Measurements from ENCODE around the gene SAP30L. TPM values are rescaled to one million over a fixed set of nuclear protein-coding genes. Genes with fewer than 3 reads are reported as not detected.

SAP30L gene
- total RNA-seq, 5 donors from 2014 or later (not counting 1 experiment from before 2014, with no cell fraction given) = 32.5 to 48.4 (median 38.1) TPM

DNA sequence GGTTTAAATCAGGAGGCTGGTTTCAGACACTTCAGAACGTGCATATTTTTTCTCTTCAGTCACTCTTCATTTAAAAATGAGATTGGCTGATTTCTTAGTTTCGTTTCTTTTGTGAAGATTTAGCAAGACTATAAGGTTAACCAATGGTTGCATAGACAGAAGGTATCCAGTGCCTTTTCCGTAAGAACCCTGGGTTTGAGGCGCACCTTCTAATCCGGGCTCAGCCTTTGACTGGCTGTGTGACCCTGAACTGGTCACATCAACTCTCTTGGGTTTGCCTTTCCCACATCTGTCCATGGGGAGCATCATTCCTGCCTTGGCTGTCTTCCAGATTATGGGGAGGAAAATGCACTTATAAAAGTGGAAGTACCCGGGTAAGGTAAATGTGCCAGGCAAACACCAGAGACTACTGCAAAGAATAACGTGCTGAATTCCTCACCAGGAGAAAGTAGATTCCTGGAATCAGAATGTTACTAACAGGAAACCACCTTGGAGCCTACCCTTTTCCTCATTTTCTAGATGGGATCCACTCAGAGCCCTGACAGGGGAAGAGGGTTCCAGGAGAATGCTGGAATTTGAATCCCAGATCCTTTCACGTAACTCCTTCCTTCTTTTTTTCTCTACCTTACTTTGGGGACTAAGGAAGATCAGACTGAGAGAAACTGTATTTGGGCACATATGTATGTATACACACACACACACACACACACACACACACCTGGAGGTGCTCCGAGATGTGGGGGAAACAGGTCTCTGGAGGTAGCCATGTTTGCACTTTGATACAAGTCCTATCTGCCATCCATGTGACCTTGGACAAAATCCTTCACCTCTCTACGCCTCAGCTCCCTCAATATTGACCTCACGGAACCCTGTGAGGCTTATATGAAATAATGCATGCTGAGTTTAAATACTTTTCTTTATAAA is 25.4 kb downstream of the SAP30L start:
- no peak overlapping the region for H3K27ac Mint-ChIP-seq
- DNase-seq = no peak
- CTCF ChIA-PET = no interaction called here
- H3K9me3 ChIP-seq = no peaks in the 10 kb centered on the region
- H3K27me3 ChIP-seq (replicated peaks in 1 of 2; ENCODE audit: control insufficient read depth in 2 of 2, extremely low read depth in 1 of 2, insufficient read depth in 2 of 2, low read length in 1 of 2) = peaks cover 20 to 68% of the 10 kb centered on the region in 2 experiments
- H3K4me1 ChIP-seq (ENCODE audit: control insufficient read depth in 1 of 2, extremely low read depth in 1 of 2, insufficient read depth in 2 of 2, low read length in 2 of 2) = peaks cover 15 to 36% of the 10 kb centered on the region in 2 experiments
- no peak overlapping the region for H3K27ac ChIP-seq (ENCODE audit: low read length)
- POLR2A ChIA-PET = no interaction called here
- no peaks in the 10 kb centered on the region for H3K36me3 ChIP-seq (ENCODE audit: control insufficient read depth in 2 of 2, extremely low read depth in 1 of 2, insufficient read depth in 1 of 2, low read length in 1 of 2)
- no peaks in the 10 kb centered on the region for H3K9me3 Mint-ChIP-seq
- H3K36me3 Mint-ChIP-seq = no peaks in the 10 kb centered on the region
- no peak for ATAC-seq (replicated peaks in 1 of 4)
- H3K4me1 Mint-ChIP-seq = peaks cover 39 to 41% (median 40%) of the 10 kb centered on the region in 3 donors
- no peak overlapping the region for H3K4me3 Mint-ChIP-seq
- no peak overlapping the region for H3K4me3 ChIP-seq (ENCODE audit: control insufficient read depth in 1 of 2, extremely low read depth in 1 of 2, low read length in 1 of 2)
- 30% methylated on average over 2 of the region's 11 CpGs for WGBS (ENCODE audit: insufficient coverage)
- H3K27me3 Mint-ChIP-seq = peaks cover 66 to 73% of the 10 kb centered on the region in 2 donors

DNA sequence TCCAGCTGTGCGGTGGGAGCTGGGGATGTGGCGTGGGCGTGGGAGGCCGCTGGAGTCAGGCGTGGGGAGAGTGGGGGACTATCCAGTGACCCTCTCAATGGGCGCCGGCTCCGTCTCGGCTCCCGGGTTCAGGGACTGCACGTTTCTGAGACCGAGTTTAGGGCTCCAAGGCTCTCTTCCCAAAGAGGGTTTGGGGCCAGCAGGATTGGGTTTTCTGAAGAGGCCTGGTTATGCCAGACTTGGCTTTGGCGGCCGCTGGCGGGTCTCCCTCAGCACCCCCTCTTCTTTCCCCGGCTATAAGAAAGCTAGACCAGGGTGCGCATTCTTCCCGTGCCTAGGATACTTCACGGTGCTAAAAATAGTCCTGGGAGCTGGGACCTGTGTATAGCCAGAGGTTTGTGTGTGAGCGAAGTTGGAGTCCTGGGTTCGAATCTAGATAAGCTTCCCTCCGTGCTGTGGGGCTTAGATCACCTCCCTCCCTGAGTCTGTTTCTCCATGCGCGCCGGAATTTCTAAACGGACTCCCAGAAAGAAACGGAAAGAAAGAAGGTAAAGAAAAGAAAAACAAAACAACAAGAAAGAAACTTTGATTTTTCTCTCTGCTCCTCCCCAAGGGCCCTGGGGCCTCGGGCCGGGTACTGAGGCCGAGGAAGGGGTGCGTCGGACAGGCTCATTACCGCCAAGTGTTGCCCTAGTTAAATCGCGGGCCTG is 27.2 kb downstream of the SAP30L start:
- ChIA-PET POLR2A (no interaction called here), CTCF (no interaction called here)
- DNase-seq = no peak
- peaks cover 77 to 89% of the 10 kb centered on the region in 2 donors for H3K27me3 Mint-ChIP-seq
- no peaks in the 10 kb centered on the region for H3K36me3 Mint-ChIP-seq
- Histone ChIP-seq H3K27me3 (replicated peaks in 1 of 2; ENCODE audit: control insufficient read depth in 2 of 2, extremely low read depth in 1 of 2, insufficient read depth in 2 of 2, low read length in 1 of 2) (peaks cover 27 to 79% of the 10 kb centered on the region in 2 experiments), H3K4me1 (ENCODE audit: control insufficient read depth in 1 of 2, extremely low read depth in 1 of 2, insufficient read depth in 2 of 2, low read length in 2 of 2) (peaks cover 21 to 53% of the 10 kb centered on the region in 2 experiments), H3K4me3 (ENCODE audit: control insufficient read depth in 1 of 2, extremely low read depth in 1 of 2, low read length in 1 of 2) (peak overlapping the region in 1 of 2 donors; percentile 47), H3K36me3 (ENCODE audit: control insufficient read depth in 2 of 2, extremely low read depth in 1 of 2, insufficient read depth in 1 of 2, low read length in 1 of 2) (no peaks in the 10 kb centered on the region), H3K9me3 (no peaks in the 10 kb centered on the region), H3K27ac (ENCODE audit: low read length) (no peak overlapping the region)
- H3K9me3 Mint-ChIP-seq = no peaks in the 10 kb centered on the region
- ATAC-seq (replicated peaks in 1 of 4) = no peak
- H3K4me1 Mint-ChIP-seq = peaks cover 55% of the 10 kb centered on the region in 3 donors
- 14% methylated on average over 7 of the region's 35 CpGs for WGBS (ENCODE audit: insufficient coverage)
- peak overlapping the region in 1 of 2 donors; percentile 52 for H3K27ac Mint-ChIP-seq
- peak overlapping the region in 2 of 3 donors; percentile 35 to 76 for H3K4me3 Mint-ChIP-seq

DNA sequence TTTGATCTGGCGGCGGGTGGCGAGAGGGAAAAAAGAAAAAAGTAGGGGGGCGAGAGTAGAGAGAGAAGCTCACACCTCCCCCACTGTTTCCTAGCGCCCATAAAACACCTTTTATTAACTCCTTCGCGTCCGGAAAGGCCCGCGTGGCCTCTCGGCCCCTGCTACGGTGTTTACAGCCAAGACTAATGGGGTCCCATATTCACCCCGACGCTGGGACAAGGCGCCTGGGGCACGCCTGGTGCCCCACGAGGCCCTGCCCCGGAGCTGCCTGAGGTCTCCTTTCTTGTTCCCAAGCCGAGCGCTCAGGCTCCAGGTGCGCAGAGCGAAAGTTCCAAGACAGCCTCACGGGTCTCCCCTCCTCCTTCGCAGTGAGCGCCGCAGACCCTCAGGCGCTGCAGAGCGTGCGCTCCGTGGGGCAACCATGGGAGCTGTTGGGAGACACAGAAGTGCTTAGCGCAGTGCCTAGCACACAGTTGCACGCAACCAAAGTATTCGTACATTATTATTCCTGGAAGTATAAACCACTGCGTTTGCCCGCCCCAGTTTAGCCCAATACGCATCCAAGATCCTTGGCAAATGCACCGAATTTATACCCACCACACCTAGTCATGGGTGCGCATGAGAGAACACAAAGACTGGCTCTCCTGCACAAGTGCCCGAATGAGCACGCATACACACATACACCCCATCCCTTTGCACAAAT is 27.9 kb downstream of the SAP30L start:
- H3K27ac Mint-ChIP-seq = no peak overlapping the region
- Histone ChIP-seq H3K36me3 (ENCODE audit: control insufficient read depth in 2 of 2, extremely low read depth in 1 of 2, insufficient read depth in 1 of 2, low read length in 1 of 2) (no peaks in the 10 kb centered on the region), H3K27me3 (replicated peaks in 1 of 2; ENCODE audit: control insufficient read depth in 2 of 2, extremely low read depth in 1 of 2, insufficient read depth in 2 of 2, low read length in 1 of 2) (peaks cover 27 to 79% of the 10 kb centered on the region in 2 experiments), H3K9me3 (no peaks in the 10 kb centered on the region), H3K27ac (ENCODE audit: low read length) (no peak overlapping the region), H3K4me1 (ENCODE audit: control insufficient read depth in 1 of 2, extremely low read depth in 1 of 2, insufficient read depth in 2 of 2, low read length in 2 of 2) (peaks cover 21 to 60% of the 10 kb centered on the region in 2 experiments), H3K4me3 (ENCODE audit: control insufficient read depth in 1 of 2, extremely low read depth in 1 of 2, low read length in 1 of 2) (peak overlapping the region in 1 of 2 donors; percentile 47)
- WGBS (ENCODE audit: insufficient coverage) = 12% methylated on average over 35 of the region's 40 CpGs
- peak overlapping the region in 2 of 3 donors; percentile 28 to 76 for H3K4me3 Mint-ChIP-seq
- no peak for DNase-seq
- no peak for ATAC-seq (replicated peaks in 1 of 4)
- no peaks in the 10 kb centered on the region for H3K9me3 Mint-ChIP-seq
- ChIA-PET POLR2A (no interaction called here), CTCF (no interaction called here)
- no peaks in the 10 kb centered on the region for H3K36me3 Mint-ChIP-seq
- peaks cover 76 to 88% of the 10 kb centered on the region in 2 donors for H3K27me3 Mint-ChIP-seq
- H3K4me1 Mint-ChIP-seq = peaks cover 55 to 59% (median 56%) of the 10 kb centered on the region in 3 donors

DNA sequence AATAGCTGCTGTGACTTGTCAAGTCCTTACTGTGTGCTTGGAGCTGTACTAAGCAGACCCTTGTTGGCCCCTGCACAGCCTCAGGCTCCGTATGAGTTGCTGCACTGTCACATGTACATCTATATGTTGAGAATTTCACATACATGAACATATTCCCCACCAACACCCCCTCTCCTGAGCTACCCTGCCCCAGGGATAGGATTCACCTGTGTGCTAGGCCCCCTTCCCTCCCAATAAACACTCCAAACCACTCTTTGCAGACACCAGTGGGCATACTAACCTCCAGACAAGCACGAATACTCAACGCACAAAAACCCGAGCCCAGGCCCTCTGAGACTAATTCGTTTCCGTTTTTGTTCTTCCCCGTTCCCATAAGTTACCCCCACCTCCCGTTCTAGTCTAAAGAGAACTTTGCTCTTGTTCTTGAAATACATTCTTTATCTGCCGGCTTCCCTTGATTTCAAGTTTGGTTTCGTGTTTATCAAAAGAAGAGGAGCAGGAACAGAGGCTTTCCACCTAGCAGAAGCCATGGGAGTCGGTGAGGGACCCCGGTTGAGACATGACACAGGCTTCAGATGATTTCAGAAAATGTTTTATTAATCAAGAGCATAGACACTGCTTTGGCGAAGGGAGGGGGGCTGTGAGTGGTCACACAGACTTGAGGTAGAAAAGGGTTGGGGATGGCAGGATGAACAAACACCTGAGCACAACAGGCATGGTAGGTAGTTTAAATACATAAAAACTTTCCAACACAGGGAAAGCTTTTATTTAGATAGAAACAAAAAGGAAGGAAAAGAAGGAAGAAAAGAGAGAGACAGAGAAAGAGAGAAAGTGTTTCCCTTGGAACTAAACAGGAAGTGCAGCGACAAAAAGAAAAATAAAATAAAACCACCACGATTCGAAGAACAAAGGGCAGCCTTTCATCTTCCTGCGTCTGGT is 28.9 kb downstream of the SAP30L start:
- Histone ChIP-seq H3K27ac (ENCODE audit: low read length) (no peak overlapping the region), H3K4me1 (ENCODE audit: control insufficient read depth in 1 of 2, extremely low read depth in 1 of 2, insufficient read depth in 2 of 2, low read length in 2 of 2) (peaks cover 23 to 69% of the 10 kb centered on the region in 2 experiments), H3K27me3 (replicated peaks in 1 of 2; ENCODE audit: control insufficient read depth in 2 of 2, extremely low read depth in 1 of 2, insufficient read depth in 2 of 2, low read length in 1 of 2) (peaks cover 33 to 79% of the 10 kb centered on the region in 2 experiments), H3K9me3 (no peaks in the 10 kb centered on the region), H3K4me3 (ENCODE audit: control insufficient read depth in 1 of 2, extremely low read depth in 1 of 2, low read length in 1 of 2) (peak overlapping the region in 1 of 2 donors; percentile 18), H3K36me3 (ENCODE audit: control insufficient read depth in 2 of 2, extremely low read depth in 1 of 2, insufficient read depth in 1 of 2, low read length in 1 of 2) (no peaks in the 10 kb centered on the region)
- Mint-ChIP-seq H3K9me3 (no peaks in the 10 kb centered on the region), H3K36me3 (no peaks in the 10 kb centered on the region), H3K4me3 (peak overlapping the region; percentile 26 to 76 (median 56)), H3K27ac (peak overlapping the region in 1 of 2 donors; percentile 13), H3K27me3 (peaks cover 80 to 89% of the 10 kb centered on the region in 2 donors), H3K4me1 (peaks cover 61 to 65% (median 64%) of the 10 kb centered on the region in 3 donors)
- no peak for ATAC-seq (replicated peaks in 1 of 4)
- ChIA-PET POLR2A (no interaction called here), CTCF (no interaction called here)
- no peak for DNase-seq
- 7% methylated on average over 11 of the region's 17 CpGs for WGBS (ENCODE audit: insufficient coverage)

DNA sequence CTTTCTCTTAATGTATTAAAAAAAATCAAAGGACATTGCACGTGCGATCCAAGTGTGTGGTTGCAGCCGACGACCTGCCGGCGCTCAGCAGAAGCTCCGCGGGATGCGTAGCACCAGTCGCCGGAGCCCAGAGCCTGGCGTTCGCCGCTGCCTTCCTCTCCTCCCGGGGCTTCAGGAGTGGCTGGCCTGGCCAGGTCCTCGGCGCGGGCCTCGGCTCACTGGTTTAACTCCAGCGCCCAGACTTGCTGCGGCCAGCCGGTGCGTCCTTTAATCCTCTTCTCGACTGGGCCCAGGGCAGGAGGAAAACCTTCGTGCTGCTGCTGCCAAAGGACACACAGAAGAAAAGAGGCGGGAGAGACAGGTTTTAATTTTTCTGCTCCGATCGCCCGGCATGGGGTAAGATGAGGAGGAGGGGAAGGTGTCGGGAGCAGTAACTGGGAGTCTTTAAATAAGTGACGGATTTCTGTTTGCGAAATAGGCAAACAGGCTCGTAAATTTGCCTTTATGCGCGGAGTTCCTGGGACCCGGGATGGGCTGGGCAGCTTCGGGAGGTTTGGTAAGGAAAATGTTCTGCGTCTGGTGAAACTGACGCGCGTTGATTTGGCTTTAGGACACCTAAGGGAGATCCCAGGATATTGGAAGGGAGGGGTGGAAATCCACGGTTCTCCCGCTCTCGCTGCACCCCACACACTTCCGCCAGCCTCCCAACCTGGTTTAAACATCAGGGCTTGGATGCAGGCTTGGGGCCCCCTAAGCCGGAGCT is 30.0 kb downstream of the SAP30L start:
- POLR2A ChIA-PET = no interaction called here
- 12% methylated on average over 40 of the region's 46 CpGs for WGBS (ENCODE audit: insufficient coverage)
- CTCF ChIA-PET = no interaction called here
- Mint-ChIP-seq H3K9me3 (no peaks in the 10 kb centered on the region), H3K27me3 (peaks cover 79 to 89% of the 10 kb centered on the region in 2 donors), H3K27ac (peak overlapping the region in 1 of 2 donors; percentile 46), H3K4me3 (peak overlapping the region; percentile 39 to 76 (median 56)), H3K4me1 (peaks cover 63 to 70% (median 68%) of the 10 kb centered on the region in 3 donors), H3K36me3 (no peaks in the 10 kb centered on the region)
- Histone ChIP-seq H3K27ac (ENCODE audit: low read length) (no peak overlapping the region), H3K36me3 (ENCODE audit: control insufficient read depth in 2 of 2, extremely low read depth in 1 of 2, insufficient read depth in 1 of 2, low read length in 1 of 2) (no peaks in the 10 kb centered on the region), H3K4me1 (ENCODE audit: control insufficient read depth in 1 of 2, extremely low read depth in 1 of 2, insufficient read depth in 2 of 2, low read length in 2 of 2) (peaks cover 23 to 71% of the 10 kb centered on the region in 2 experiments), H3K27me3 (replicated peaks in 1 of 2; ENCODE audit: control insufficient read depth in 2 of 2, extremely low read depth in 1 of 2, insufficient read depth in 2 of 2, low read length in 1 of 2) (peaks cover 35 to 88% of the 10 kb centered on the region in 2 experiments), H3K4me3 (ENCODE audit: control insufficient read depth in 1 of 2, extremely low read depth in 1 of 2, low read length in 1 of 2) (peak overlapping the region in 1 of 2 donors; percentile 41), H3K9me3 (no peaks in the 10 kb centered on the region)
- no peak for DNase-seq
- no peak for ATAC-seq (replicated peaks in 1 of 4)
